Psoas muscle (tissue), 8 donors: ENCODE results near the gene LIMK2. TPM values are rescaled to one million over a fixed set of nuclear protein-coding genes. Genes with fewer than 3 reads are reported as not detected.

ENCODE experiments used
- ATAC-seq, 4 donors: fragments of 200-7000 bp; cut with Tn5 transposase; one replicate each; pipeline ENCODE4 v1.9.1; 2020; ENCODE audit warnings: moderate library complexity in 3 of 4, mild to moderate bottlenecking in 2 of 4
- DNase-seq, 2 donors: peaks; one replicate each; pipeline ENCODE4 v3.0.0-alpha.2; 2020
- H3K27ac ChIP-seq: fragments of 200-600 bp; one replicate; pipeline ENCODE4 v1.8.0; 2022
- H3K27me3 ChIP-seq, 3 donors: fragments of 200-600 bp in 1 of 3; one replicate each; pipeline versions ENCODE4 v1.6.1 to v1.8.0; 2013 to 2022; ENCODE audit warnings: low read length in 2 of 3, mild to moderate bottlenecking in 2 of 3, moderate library complexity in 1 of 3; ENCODE audit not compliant: insufficient read depth in 3 of 3
- H3K36me3 ChIP-seq, 2 donors: fragments of 200-600 bp in 1 of 2; one replicate each; pipeline versions ENCODE4 v1.6.1 to v1.8.0; 2013 to 2022; ENCODE audit warnings: low read depth in 1 of 2, mild to moderate bottlenecking in 1 of 2, moderate library complexity in 1 of 2; ENCODE audit not compliant: insufficient read depth in 1 of 2
- H3K4me1 ChIP-seq: fragments of 200-600 bp; one replicate; pipeline ENCODE4 v1.8.0; 2022
- H3K4me3 ChIP-seq: fragments of 200-600 bp; one replicate; pipeline ENCODE4 v1.8.0; 2022; ENCODE audit warnings: mild to moderate bottlenecking
- H3K9me3 ChIP-seq: fragments of 200-600 bp; one replicate; pipeline ENCODE4 v1.8.0; 2022
- WGBS, 3 donors: extraction: QIAGEN DNeasy Blood & Tissue Kit; methylation state at CpG; one replicate each; pipeline versions ENCODE4 v1.1.6 to v1.1.7; 2013; 5-methylcytosine and 5-hydroxymethylcytosine counted together
- intact Hi-C, 2 donors: fragments of 100-400 bp; cut with DNase I; formaldehyde crosslinking; loops; one replicate each; pipeline versions ENCODE4 v1.11.0 to v1.14.2; 2022
- polyA plus RNA-seq, 3 donors: library from polyadenylated mRNA; stranded (reverse); fragments of 200-250 nt; gene quantifications; one replicate each; pipeline ENCODE4 v1.2.3, GENCODE V29; 2013
- total RNA-seq, 4 donors: library from RNA; stranded (reverse); fragmentation: NEBNext Ultra II Directional in 2 of 4; extraction: Animal tissue kit (Norgen Biotek cat#: 25700) in 2 of 4; gene quantifications; one replicate each; pipeline versions ENCODE4 v1.2.1 to v1.2.4, GENCODE V29; 2021 to 2023
- TF ChIP-seq, protein P1 (sequence below): fragments of 200-600 bp; IDR thresholded peaks from one replicate; pipeline ENCODE4 v1.8.0; 2022; ENCODE audit warnings: antibody characterized with exemption
- donor health status: healthy with polysubstance abuse.
- donor health status: DM: no; HTN: no; CAD: no; lungs with moderate emphysema.
- donor health status: Bipolar disorder and iron deficiency.
- donor health status: healthy.
- donor health status: DM: yes; HTN: yes; CAD: no.
- donor health status: DM: no; HTN: no; CAD: no.
- donor health status: DM: no; HTN: no; CAD: no.
- donor health status: DM: yes; HTN: yes; CAD: no.

Gene LIMK2
- total and polyA plus RNA-seq, 7 donors = 4.0 to 73.5 (median 12.5) TPM

DNA sequence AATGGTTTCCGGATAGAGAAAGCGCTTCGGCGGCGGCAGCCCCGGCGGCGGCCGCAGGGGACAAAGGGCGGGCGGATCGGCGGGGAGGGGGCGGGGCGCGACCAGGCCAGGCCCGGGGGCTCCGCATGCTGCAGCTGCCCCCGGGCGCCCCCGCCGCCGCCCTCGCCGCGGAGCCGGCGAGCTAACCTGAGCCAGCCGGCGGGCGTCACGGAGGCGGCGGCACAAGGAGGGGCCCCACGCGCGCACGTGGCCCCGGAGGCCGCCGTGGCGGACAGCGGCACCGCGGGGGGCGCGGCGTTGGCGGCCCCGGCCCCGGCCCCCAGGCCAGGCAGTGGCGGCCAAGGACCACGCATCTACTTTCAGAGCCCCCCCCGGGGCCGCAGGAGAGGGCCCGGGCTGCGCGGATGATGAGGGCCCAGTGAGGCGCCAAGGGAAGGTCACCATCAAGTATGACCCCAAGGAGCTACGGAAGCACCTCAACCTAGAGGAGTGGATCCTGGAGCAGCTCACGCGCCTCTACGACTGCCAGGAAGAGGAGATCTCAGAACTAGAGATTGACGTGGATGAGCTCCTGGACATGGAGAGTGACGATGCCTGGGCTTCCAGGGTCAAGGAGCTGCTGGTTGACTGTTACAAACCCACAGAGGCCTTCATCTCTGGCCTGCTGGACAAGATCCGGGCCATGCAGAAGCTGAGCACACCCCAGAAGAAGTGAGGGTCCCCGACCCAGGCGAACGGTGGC is 64.5 kb downstream of the LIMK2 start:
- TF ChIP-seq, protein P1, sequence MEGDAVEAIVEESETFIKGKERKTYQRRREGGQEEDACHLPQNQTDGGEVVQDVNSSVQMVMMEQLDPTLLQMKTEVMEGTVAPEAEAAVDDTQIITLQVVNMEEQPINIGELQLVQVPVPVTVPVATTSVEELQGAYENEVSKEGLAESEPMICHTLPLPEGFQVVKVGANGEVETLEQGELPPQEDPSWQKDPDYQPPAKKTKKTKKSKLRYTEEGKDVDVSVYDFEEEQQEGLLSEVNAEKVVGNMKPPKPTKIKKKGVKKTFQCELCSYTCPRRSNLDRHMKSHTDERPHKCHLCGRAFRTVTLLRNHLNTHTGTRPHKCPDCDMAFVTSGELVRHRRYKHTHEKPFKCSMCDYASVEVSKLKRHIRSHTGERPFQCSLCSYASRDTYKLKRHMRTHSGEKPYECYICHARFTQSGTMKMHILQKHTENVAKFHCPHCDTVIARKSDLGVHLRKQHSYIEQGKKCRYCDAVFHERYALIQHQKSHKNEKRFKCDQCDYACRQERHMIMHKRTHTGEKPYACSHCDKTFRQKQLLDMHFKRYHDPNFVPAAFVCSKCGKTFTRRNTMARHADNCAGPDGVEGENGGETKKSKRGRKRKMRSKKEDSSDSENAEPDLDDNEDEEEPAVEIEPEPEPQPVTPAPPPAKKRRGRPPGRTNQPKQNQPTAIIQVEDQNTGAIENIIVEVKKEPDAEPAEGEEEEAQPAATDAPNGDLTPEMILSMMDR = no peak
- ATAC-seq (no peak), DNase-seq (no peak)
- Histone ChIP-seq H3K27me3 (no peaks in the 10 kb centered on the region), H3K4me1 (no peaks in the 10 kb centered on the region), H3K27ac (no peak overlapping the region), H3K4me3 (no peak overlapping the region), H3K36me3 (peaks cover 0 to 94% of the 10 kb centered on the region in 2 donors), H3K9me3 (no peaks in the 10 kb centered on the region)
- intact Hi-C loops = loop anchor here in 1 of 2 donors (10.0 kb wide), 1 partner anchor 172 kb away; the partner anchor contains the start of gene SELENOM
- 94 to 97% (median 95%) methylated on average over 44 to 69 of the region's 69 CpGs for WGBS, 3 donors

DNA sequence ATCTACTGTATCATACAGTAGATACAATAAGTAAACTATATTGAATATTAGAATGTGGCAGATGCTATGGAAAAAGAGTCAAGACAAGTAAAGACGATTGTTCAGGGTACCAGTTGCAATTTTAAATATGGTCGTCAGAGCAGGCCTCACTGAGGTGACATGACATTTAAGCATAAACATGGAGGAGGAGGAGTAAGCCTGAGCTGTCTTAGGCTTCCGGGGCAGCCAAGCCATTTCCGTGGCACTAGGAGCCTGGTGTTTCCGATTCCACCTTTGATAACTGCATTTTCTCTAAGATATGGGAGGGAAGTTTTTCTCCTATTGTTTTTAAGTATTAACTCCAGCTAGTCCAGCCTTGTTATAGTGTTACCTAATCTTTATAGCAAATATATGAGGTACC is 65.6 kb downstream of the LIMK2 start:
- WGBS, 3 donors = 81 to 91% (median 86%) methylated on average over 5 of the region's 5 CpGs
- H3K4me1 ChIP-seq = no peaks in the 10 kb centered on the region
- TF ChIP-seq, protein P1 = no peak
- H3K36me3 ChIP-seq = peaks cover 0 to 95% of the 10 kb centered on the region in 2 donors
- no peaks in the 10 kb centered on the region for H3K27me3 ChIP-seq
- DNase-seq (no peak), ATAC-seq (no peak)
- no peaks in the 10 kb centered on the region for H3K9me3 ChIP-seq
- no peak overlapping the region for H3K27ac ChIP-seq
- H3K4me3 ChIP-seq = no peak overlapping the region
- intact Hi-C loops = loop anchor here in 1 of 2 donors (10.0 kb wide), 1 partner anchor 173 kb away; the partner anchor contains the start of gene SELENOM

DNA sequence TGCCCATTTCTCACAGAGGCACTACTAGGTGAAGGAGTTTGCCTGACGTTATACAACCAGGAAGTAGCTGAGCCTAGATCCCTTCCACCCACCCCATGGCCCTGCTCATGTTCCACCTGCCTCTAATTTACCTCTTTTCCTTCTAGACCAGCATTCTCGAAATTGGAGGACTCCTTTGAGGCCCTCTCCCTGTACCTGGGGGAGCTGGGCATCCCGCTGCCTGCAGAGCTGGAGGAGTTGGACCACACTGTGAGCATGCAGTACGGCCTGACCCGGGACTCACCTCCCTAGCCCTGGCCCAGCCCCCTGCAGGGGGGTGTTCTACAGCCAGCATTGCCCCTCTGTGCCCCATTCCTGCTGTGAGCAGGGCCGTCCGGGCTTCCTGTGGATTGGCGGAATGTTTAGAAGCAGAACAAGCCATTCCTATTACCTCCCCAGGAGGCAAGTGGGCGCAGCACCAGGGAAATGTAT is 66.1 kb downstream of the LIMK2 start:
- Histone ChIP-seq H3K27me3 (no peaks in the 10 kb centered on the region), H3K9me3 (no peaks in the 10 kb centered on the region), H3K4me1 (no peaks in the 10 kb centered on the region), H3K4me3 (no peak overlapping the region), H3K36me3 (peaks cover 0 to 95% of the 10 kb centered on the region in 2 donors), H3K27ac (no peak overlapping the region)
- 71 to 84% (median 72%) methylated on average over 9 of the region's 9 CpGs for WGBS, 3 donors
- TF ChIP-seq, protein P1 = no peak
- ATAC-seq = no peak
- no peak for DNase-seq
- intact Hi-C loops = loop anchor here in 1 of 2 donors (10.0 kb wide), 1 partner anchor 173 kb away; the partner anchor contains the start of gene SELENOM

DNA sequence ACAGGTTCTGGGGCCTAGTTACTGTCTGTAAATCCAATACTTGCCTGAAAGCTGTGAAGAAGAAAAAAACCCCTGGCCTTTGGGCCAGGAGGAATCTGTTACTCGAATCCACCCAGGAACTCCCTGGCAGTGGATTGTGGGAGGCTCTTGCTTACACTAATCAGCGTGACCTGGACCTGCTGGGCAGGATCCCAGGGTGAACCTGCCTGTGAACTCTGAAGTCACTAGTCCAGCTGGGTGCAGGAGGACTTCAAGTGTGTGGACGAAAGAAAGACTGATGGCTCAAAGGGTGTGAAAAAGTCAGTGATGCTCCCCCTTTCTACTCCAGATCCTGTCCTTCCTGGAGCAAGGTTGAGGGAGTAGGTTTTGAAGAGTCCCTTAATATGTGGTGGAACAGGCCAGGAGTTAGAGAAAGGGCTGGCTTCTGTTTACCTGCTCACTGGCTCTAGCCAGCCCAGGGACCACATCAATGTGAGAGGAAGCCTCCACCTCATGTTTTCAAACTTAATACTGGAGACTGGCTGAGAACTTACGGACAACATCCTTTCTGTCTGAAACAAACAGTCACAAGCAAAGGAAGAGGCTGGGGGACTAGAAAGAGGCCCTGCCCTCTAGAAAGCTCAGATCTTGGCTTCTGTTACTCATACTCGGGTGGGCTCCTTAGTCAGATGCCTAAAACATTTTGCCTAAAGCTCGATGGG is 66.7 kb downstream of the LIMK2 start:
- Histone ChIP-seq H3K27ac (no peak overlapping the region), H3K4me1 (no peaks in the 10 kb centered on the region), H3K27me3 (no peaks in the 10 kb centered on the region), H3K36me3 (peaks cover 0 to 95% of the 10 kb centered on the region in 2 donors), H3K9me3 (no peaks in the 10 kb centered on the region), H3K4me3 (no peak overlapping the region)
- TF ChIP-seq, protein P1 = no peak
- DNase-seq (no peak), ATAC-seq (no peak)
- intact Hi-C loops = loop anchor here in 1 of 2 donors (10.0 kb wide), 1 partner anchor 174 kb away; the partner anchor contains the start of gene SELENOM
- WGBS, 3 donors = 60 to 77% (median 67%) methylated on average over 6 of the region's 6 CpGs
